ENCODE measurements around the gene TUBB3. TPM values are rescaled to one million over a fixed set of nuclear protein-coding genes. Genes with fewer than 3 reads are reported as not detected.

Gene TUBB3
- total RNA-seq, 1 donor from 2014 or later = 541 TPM

- no peaks in the 10 kb centered on the region for H3K27me3 Mint-ChIP-seq (ENCODE audit: low read depth)
- no peak for DNase-seq (ENCODE audit: low read depth, low spot score)
- no peak overlapping the region for H3K4me3 Mint-ChIP-seq
- H3K27ac Mint-ChIP-seq (ENCODE audit: unreplicated experiment) = peak overlapping the region; percentile 57
- H3K9me3 Mint-ChIP-seq = no peaks in the 10 kb centered on the region
- no peaks in the 10 kb centered on the region for H3K4me1 Mint-ChIP-seq
- no peak for TF ChIP-seq CTCF (conservative IDR thresholded peaks at IDR 0.05)
- peaks cover 10% of the 10 kb centered on the region for H3K36me3 Mint-ChIP-seq (ENCODE audit: low read depth)
Observed at GRCh38 chr16:89898201-89898967, 24.8 kb upstream of the TUBB3 start.

- Mint-ChIP-seq H3K4me3 (no peak overlapping the region), H3K27ac (ENCODE audit: unreplicated experiment) (no peak overlapping the region), H3K36me3 (ENCODE audit: low read depth) (peaks cover 13% of the 10 kb centered on the region), H3K4me1 (no peaks in the 10 kb centered on the region), H3K27me3 (ENCODE audit: low read depth) (no peaks in the 10 kb centered on the region), H3K9me3 (no peaks in the 10 kb centered on the region)
- TF ChIP-seq CTCF (conservative IDR thresholded peaks at IDR 0.05) = no peak
- DNase-seq (ENCODE audit: low read depth, low spot score) = no peak
Observed at GRCh38 chr16:89899879-89900481, 23.2 kb upstream of the TUBB3 start.

- Mint-ChIP-seq H3K4me3 (no peak overlapping the region), H3K27me3 (ENCODE audit: low read depth) (no peaks in the 10 kb centered on the region), H3K9me3 (no peaks in the 10 kb centered on the region), H3K27ac (ENCODE audit: unreplicated experiment) (no peak overlapping the region), H3K36me3 (ENCODE audit: low read depth) (peaks cover 16% of the 10 kb centered on the region), H3K4me1 (no peaks in the 10 kb centered on the region)
- no peak for TF ChIP-seq CTCF (conservative IDR thresholded peaks at IDR 0.05)
- DNase-seq (ENCODE audit: low read depth, low spot score) = no peak
Observed at GRCh38 chr16:89900885-89901284, 22.3 kb upstream of the TUBB3 start.

GRCh38 chr16:89902980-89903379 lies 20.2 kb upstream of the TUBB3 start:
- H3K27ac Mint-ChIP-seq (ENCODE audit: unreplicated experiment) = no peak overlapping the region
- no peak overlapping the region for H3K4me3 Mint-ChIP-seq
- H3K36me3 Mint-ChIP-seq (ENCODE audit: low read depth) = peaks cover 29% of the 10 kb centered on the region
- no peaks in the 10 kb centered on the region for H3K9me3 Mint-ChIP-seq
- H3K27me3 Mint-ChIP-seq (ENCODE audit: low read depth) = no peaks in the 10 kb centered on the region
- DNase-seq (ENCODE audit: low read depth, low spot score) = no peak
- H3K4me1 Mint-ChIP-seq = no peaks in the 10 kb centered on the region
- TF ChIP-seq CTCF (conservative IDR thresholded peaks at IDR 0.05) = no peak

GRCh38 chr16:89903908-89904515 lies 19.1 kb upstream of the TUBB3 start:
- no peak for TF ChIP-seq CTCF (conservative IDR thresholded peaks at IDR 0.05)
- peaks cover 24% of the 10 kb centered on the region for H3K36me3 Mint-ChIP-seq (ENCODE audit: low read depth)
- H3K4me3 Mint-ChIP-seq = no peak overlapping the region
- H3K27me3 Mint-ChIP-seq (ENCODE audit: low read depth) = no peaks in the 10 kb centered on the region
- DNase-seq (ENCODE audit: low read depth, low spot score) = no peak
- no peaks in the 10 kb centered on the region for H3K4me1 Mint-ChIP-seq
- H3K9me3 Mint-ChIP-seq = no peaks in the 10 kb centered on the region
- H3K27ac Mint-ChIP-seq (ENCODE audit: unreplicated experiment) = no peak overlapping the region
